NT2/D1 (cell line): ENCODE results near the gene PLCH1.

Source experiments
- SUZ12 ChIP-seq: IDR thresholded peaks from 2 replicates; pipeline ENCODE4 v1.6.1; 2011; ENCODE audit not compliant: insufficient read length, insufficient read depth; ENCODE audit errors: extremely low read depth
- YY1 ChIP-seq: IDR thresholded peaks from 2 replicates; pipeline ENCODE4 v1.6.1; 2011; ENCODE audit not compliant: insufficient read length, insufficient read depth

GRCh38 chr3:155657161-155657560 is 87.7 kb downstream of the PLCH1 start:
- TF ChIP-seq YY1 (no peak), SUZ12 (no peak)
